Measurements from ENCODE around the gene SREK1. TPM values are rescaled to one million over a fixed set of nuclear protein-coding genes. Genes with fewer than 3 reads are reported as not detected.

The SREK1 gene
- total and polyA plus RNA-seq, 2 donors (not counting 3 experiments of a cell fraction or from before 2014, with no cell fraction given): 27.4 to 78.6 TPM

GRCh38 chr5:66209794-66210193 is 65.7 kb downstream of the SREK1 start:
- no peak overlapping the region for H3K4me2 ChIP-seq (ENCODE audit: insufficient read depth, low read length)
- POLR2A ChIA-PET: no interaction called here
- TF ChIP-seq POLR2AphosphoS5 (IDR thresholded peaks at IDR 0.05; ENCODE audit: insufficient read depth, low read depth, low read length) (no peak), MYC (IDR thresholded peaks at IDR 0.05; ENCODE audit: low read depth, low read length) (no peak), GATA2 (IDR thresholded peaks at IDR 0.05; ENCODE audit: insufficient read depth, insufficient read length, low read depth, low read length) (no peak), POLR2A (IDR thresholded peaks at IDR 0.05; ENCODE audit: low read depth, low read length) (no peak), JUN (IDR thresholded peaks at IDR 0.05; ENCODE audit: borderline replicate concordance, insufficient read depth, insufficient read length, low read depth) (no peak)
- TF ChIP-seq, protein P1, sequence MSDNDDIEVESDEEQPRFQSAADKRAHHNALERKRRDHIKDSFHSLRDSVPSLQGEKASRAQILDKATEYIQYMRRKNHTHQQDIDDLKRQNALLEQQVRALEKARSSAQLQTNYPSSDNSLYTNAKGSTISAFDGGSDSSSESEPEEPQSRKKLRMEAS (IDR thresholded peaks at IDR 0.05; ENCODE audit: insufficient read depth, insufficient read length): no peak
- H3K27ac ChIP-seq (ENCODE audit: insufficient read depth, low read depth, low read length): no peak overlapping the region
- no peaks in the 10 kb centered on the region for H3K4me1 ChIP-seq (ENCODE audit: control insufficient read depth, extremely low read depth, insufficient read depth, low read length)
- H3K36me3 ChIP-seq (ENCODE audit: control insufficient read depth in 2 of 2, extremely low read depth in 1 of 2, insufficient read depth in 2 of 2, low read length in 2 of 2): no peaks in the 10 kb centered on the region
- no peak overlapping the region for H3K4me3 ChIP-seq (replicated peaks in 1 of 3; ENCODE audit: insufficient read depth in 1 of 3, low read depth in 1 of 3, low read length in 3 of 3)
- H3K27me3 ChIP-seq (ENCODE audit: control insufficient read depth in 2 of 2, insufficient read depth in 2 of 2, low read length in 2 of 2): peaks cover 0 to 2% of the 10 kb centered on the region in 2 experiments
- H2AFZ ChIP-seq (ENCODE audit: low read depth, low read length): no peak overlapping the region
- no peak overlapping the region for H3K9ac ChIP-seq (replicated peaks; ENCODE audit: extremely low read depth, insufficient read depth, low read length)
- intact Hi-C loops (cut with micrococcal nuclease) (no loop called here), dilution Hi-C loops (cut with MboI; ENCODE audit: extremely low pct_ligation_motif_present, low sequenced_read_pairs) (no loop called here)
- no peaks in the 10 kb centered on the region for H3K79me2 ChIP-seq (ENCODE audit: control insufficient read depth, insufficient read depth, low read length)
- CTCF ChIA-PET: no interaction called here
- no peaks in the 10 kb centered on the region for H3K9me1 ChIP-seq (replicated peaks; ENCODE audit: control insufficient read depth, extremely low read depth, insufficient read depth, low read length)
- H4K20me1 ChIP-seq (replicated peaks; ENCODE audit: control insufficient read depth, extremely low read depth, insufficient read depth, low read length): no peaks in the 10 kb centered on the region
- BruUV-seq (replicated peaks): no TSS peak
- H3K9me3 ChIP-seq (replicated peaks; ENCODE audit: control insufficient read depth, insufficient read depth, low read length): no peaks in the 10 kb centered on the region
- FAIRE-seq (no peak), DNase-seq (ENCODE audit: low read depth, low spot score) (no peak)

DNA sequence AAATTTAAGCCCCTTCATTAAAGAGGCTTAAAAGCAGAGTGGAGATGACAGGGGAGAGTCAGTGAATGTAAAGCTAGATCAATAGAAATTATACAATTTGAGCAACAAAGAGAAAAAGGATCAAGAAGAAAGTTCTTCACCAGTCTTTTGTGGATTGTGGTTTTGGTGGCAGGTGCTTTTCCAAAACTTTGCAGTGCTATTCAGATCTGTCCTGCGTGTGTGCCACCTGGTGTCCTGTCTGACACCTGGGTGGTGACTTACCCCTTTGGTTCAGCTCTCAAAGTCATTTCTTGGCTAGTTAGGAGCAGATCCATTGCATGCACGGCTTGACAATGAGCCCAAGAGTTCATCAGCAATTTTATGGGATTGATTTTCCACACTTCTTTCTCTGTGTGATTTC is 69.4 kb downstream of the SREK1 start:
- no TSS peak for BruUV-seq (replicated peaks)
- dilution Hi-C loops (cut with MboI; ENCODE audit: extremely low pct_ligation_motif_present, low sequenced_read_pairs) (no loop called here), intact Hi-C loops (cut with micrococcal nuclease) (no loop called here)

More for the DNA sequence above, 69.4 kb downstream of the SREK1 start:
- no peak overlapping the region for H2AFZ ChIP-seq (ENCODE audit: low read depth, low read length)
- no peaks in the 10 kb centered on the region for H3K36me3 ChIP-seq (ENCODE audit: control insufficient read depth in 2 of 2, extremely low read depth in 1 of 2, insufficient read depth in 2 of 2, low read length in 2 of 2)
- no peaks in the 10 kb centered on the region for H3K9me3 ChIP-seq (replicated peaks; ENCODE audit: control insufficient read depth, insufficient read depth, low read length)
- no peaks in the 10 kb centered on the region for H3K4me1 ChIP-seq (ENCODE audit: control insufficient read depth, extremely low read depth, insufficient read depth, low read length)
- TF ChIP-seq, protein P2, sequence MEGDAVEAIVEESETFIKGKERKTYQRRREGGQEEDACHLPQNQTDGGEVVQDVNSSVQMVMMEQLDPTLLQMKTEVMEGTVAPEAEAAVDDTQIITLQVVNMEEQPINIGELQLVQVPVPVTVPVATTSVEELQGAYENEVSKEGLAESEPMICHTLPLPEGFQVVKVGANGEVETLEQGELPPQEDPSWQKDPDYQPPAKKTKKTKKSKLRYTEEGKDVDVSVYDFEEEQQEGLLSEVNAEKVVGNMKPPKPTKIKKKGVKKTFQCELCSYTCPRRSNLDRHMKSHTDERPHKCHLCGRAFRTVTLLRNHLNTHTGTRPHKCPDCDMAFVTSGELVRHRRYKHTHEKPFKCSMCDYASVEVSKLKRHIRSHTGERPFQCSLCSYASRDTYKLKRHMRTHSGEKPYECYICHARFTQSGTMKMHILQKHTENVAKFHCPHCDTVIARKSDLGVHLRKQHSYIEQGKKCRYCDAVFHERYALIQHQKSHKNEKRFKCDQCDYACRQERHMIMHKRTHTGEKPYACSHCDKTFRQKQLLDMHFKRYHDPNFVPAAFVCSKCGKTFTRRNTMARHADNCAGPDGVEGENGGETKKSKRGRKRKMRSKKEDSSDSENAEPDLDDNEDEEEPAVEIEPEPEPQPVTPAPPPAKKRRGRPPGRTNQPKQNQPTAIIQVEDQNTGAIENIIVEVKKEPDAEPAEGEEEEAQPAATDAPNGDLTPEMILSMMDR (IDR thresholded peaks at IDR 0.05; ENCODE audit: extremely low read depth in 1 of 2, insufficient read depth in 1 of 2, low read depth in 1 of 2, low read length in 2 of 2): no peak
- TF ChIP-seq GATA2 (IDR thresholded peaks at IDR 0.05; ENCODE audit: insufficient read depth, insufficient read length, low read depth, low read length): no peak
- H4K20me1 ChIP-seq (replicated peaks; ENCODE audit: control insufficient read depth, extremely low read depth, insufficient read depth, low read length): no peaks in the 10 kb centered on the region
- POLR2A ChIA-PET: no interaction called here
- H3K79me2 ChIP-seq (ENCODE audit: control insufficient read depth, insufficient read depth, low read length): no peaks in the 10 kb centered on the region
- no peaks in the 10 kb centered on the region for H3K9me1 ChIP-seq (replicated peaks; ENCODE audit: control insufficient read depth, extremely low read depth, insufficient read depth, low read length)
- H3K9ac ChIP-seq (replicated peaks; ENCODE audit: extremely low read depth, insufficient read depth, low read length): no peak overlapping the region
- CTCF ChIA-PET: interaction anchor here (1.0 kb wide), 1 partner anchor 9 kb away, joined by 3 read pairs; no protein-coding TSS in a partner anchor
- no peak overlapping the region for H3K27ac ChIP-seq (ENCODE audit: insufficient read depth, low read depth, low read length)
- DNase-seq (ENCODE audit: low read depth, low spot score): no peak
- no peak overlapping the region for H3K4me3 ChIP-seq (replicated peaks in 1 of 3; ENCODE audit: insufficient read depth in 1 of 3, low read depth in 1 of 3, low read length in 3 of 3)
- FAIRE-seq: no peak
- peaks cover 0 to 2% of the 10 kb centered on the region in 2 experiments for H3K27me3 ChIP-seq (ENCODE audit: control insufficient read depth in 2 of 2, insufficient read depth in 2 of 2, low read length in 2 of 2)
- H3K4me2 ChIP-seq (ENCODE audit: insufficient read depth, low read length): no peak overlapping the region
